Mesothelial cell of epicardium (in vitro differentiated cells): ENCODE results near the gene FIG4. TPM values are rescaled to one million over a fixed set of nuclear protein-coding genes. Genes with fewer than 3 reads are reported as not detected.
"Not testable (repeated sequence)": the region's sequence is repeated elsewhere in the genome, so short reads cannot be mapped to it uniquely, and the experiment has no call there.

Experiments
- DNase-seq, 2 experiments: peaks; one replicate each; pipeline ENCODE4 v3.0.0; 2021; ENCODE audit warnings: low spot score in 2 of 2; ENCODE audit not compliant: unreplicated experiment in 2 of 2
- H3K27ac Mint-ChIP-seq: 2 replicates; pipeline ENCODE4 v1.8.0; 2021; ENCODE audit warnings: mixed read lengths
- H3K27me3 Mint-ChIP-seq: 2 replicates; pipeline ENCODE4 v1.8.0; 2021; ENCODE audit warnings: low read depth, mixed read lengths
- H3K36me3 Mint-ChIP-seq: 2 replicates; pipeline ENCODE4 v1.8.0; 2021; ENCODE audit warnings: mixed read lengths
- H3K4me1 Mint-ChIP-seq: 2 replicates; pipeline ENCODE4 v1.8.0; 2021; ENCODE audit warnings: mixed read lengths
- H3K4me3 Mint-ChIP-seq: 2 replicates; pipeline ENCODE4 v1.8.0; 2021; ENCODE audit warnings: mild to moderate bottlenecking, moderate library complexity, mixed read lengths
- H3K9me3 Mint-ChIP-seq: 2 replicates; pipeline ENCODE4 v1.8.0; 2021; ENCODE audit warnings: mixed read lengths
- total RNA-seq: library from RNA; stranded (reverse); gene quantifications from 3 replicates; pipeline ENCODE4 v1.2.1, GENCODE V29; 2021
- TF ChIP-seq, protein P1 (sequence below): fragments of 200-600 bp; sonication (generic); IDR thresholded peaks from one replicate; pipeline ENCODE4 v1.5.0; 2021; ENCODE audit warnings: antibody characterized with exemption; ENCODE audit not compliant: unreplicated experiment

The FIG4 gene
- total RNA-seq, 1 donor from 2014 or later: 28.3 TPM

DNA sequence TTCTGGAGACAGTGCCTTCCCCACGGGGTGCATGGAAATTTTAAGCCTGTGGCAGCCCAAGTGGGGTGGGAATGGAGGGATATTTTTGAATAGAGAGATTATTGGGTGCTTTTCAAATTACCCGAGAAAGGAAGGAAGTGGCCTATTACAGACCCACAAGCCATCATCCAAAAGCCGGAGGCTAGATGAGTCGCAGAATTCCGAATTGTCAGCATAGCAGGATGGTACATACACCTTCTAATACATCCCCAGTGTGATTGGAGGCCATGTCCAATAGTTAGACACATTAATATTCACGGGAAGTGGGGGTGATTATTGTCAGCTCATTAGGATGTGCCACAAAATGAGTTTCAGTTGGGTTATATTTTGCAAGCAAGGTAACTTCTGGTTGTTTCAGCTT lies 133.0 kb downstream of the FIG4 start:
- TF ChIP-seq, protein P1, sequence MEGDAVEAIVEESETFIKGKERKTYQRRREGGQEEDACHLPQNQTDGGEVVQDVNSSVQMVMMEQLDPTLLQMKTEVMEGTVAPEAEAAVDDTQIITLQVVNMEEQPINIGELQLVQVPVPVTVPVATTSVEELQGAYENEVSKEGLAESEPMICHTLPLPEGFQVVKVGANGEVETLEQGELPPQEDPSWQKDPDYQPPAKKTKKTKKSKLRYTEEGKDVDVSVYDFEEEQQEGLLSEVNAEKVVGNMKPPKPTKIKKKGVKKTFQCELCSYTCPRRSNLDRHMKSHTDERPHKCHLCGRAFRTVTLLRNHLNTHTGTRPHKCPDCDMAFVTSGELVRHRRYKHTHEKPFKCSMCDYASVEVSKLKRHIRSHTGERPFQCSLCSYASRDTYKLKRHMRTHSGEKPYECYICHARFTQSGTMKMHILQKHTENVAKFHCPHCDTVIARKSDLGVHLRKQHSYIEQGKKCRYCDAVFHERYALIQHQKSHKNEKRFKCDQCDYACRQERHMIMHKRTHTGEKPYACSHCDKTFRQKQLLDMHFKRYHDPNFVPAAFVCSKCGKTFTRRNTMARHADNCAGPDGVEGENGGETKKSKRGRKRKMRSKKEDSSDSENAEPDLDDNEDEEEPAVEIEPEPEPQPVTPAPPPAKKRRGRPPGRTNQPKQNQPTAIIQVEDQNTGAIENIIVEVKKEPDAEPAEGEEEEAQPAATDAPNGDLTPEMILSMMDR: no peak
- no peaks in the 10 kb centered on the region for H3K4me1 Mint-ChIP-seq
- H3K27ac Mint-ChIP-seq: no peak overlapping the region
- no peak for DNase-seq
- peaks cover 23% of the 10 kb centered on the region for H3K36me3 Mint-ChIP-seq
- no peaks in the 10 kb centered on the region for H3K27me3 Mint-ChIP-seq
- H3K9me3 Mint-ChIP-seq: no peaks in the 10 kb centered on the region
- H3K4me3 Mint-ChIP-seq: no peak overlapping the region

GRCh38 chr6:109826551-109826950 lies 135.5 kb downstream of the FIG4 start:
- TF ChIP-seq, protein P1: no peak
- Mint-ChIP-seq H3K27ac (no peak overlapping the region), H3K9me3 (peaks cover 18% of the 10 kb centered on the region), H3K36me3 (peaks cover 42% of the 10 kb centered on the region), H3K4me1 (no peaks in the 10 kb centered on the region), H3K4me3 (no peak overlapping the region), H3K27me3 (no peaks in the 10 kb centered on the region)
- DNase-seq: no peak

- not testable (repeated sequence) for H3K4me3 Mint-ChIP-seq, H3K27ac Mint-ChIP-seq, H3K4me1 Mint-ChIP-seq, H3K27me3 Mint-ChIP-seq, DNase-seq
- peaks cover 18% of the 10 kb centered on the region for H3K9me3 Mint-ChIP-seq
- peaks cover 41% of the 10 kb centered on the region for H3K36me3 Mint-ChIP-seq
Observed at GRCh38 chr6:109831352-109831751, 140.3 kb downstream of the FIG4 start.

DNA sequence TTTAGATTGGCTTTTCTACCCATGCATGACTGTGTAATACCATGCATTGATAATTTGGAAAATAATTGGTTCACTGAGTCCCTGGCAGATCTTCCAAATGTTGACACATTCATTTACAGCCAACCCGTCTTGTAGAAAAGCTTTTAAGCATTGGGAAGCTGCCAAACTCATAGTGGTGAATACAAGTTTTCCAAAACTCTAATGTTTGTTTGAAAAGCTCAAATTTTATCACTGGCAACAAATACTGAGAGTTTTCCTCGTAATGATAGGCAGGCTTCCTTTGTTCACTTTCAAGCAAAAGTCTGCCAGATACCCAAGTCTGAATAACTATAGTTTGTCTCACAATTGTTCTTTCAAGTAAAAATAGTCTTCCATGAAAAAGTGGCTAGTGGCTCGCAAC lies 143.0 kb downstream of the FIG4 start:
- TF ChIP-seq, protein P1: no peak
- Mint-ChIP-seq H3K27me3 (no peaks in the 10 kb centered on the region), H3K36me3 (peaks cover 28% of the 10 kb centered on the region), H3K27ac (no peak overlapping the region), H3K4me3 (no peak overlapping the region), H3K9me3 (peaks cover 18% of the 10 kb centered on the region), H3K4me1 (peaks cover 6% of the 10 kb centered on the region)
- no peak for DNase-seq

- peaks cover 21% of the 10 kb centered on the region for H3K36me3 Mint-ChIP-seq
- no peaks in the 10 kb centered on the region for H3K27me3 Mint-ChIP-seq
- H3K9me3 Mint-ChIP-seq: peaks cover 13% of the 10 kb centered on the region
- no peak overlapping the region for H3K4me3 Mint-ChIP-seq
- TF ChIP-seq, protein P1: no peak
- H3K4me1 Mint-ChIP-seq: peaks cover 6% of the 10 kb centered on the region
- DNase-seq: no peak
- no peak overlapping the region for H3K27ac Mint-ChIP-seq
Observed at GRCh38 chr6:109834595-109835437, 143.7 kb downstream of the FIG4 start.

- Mint-ChIP-seq H3K36me3 (no peaks in the 10 kb centered on the region), H3K27ac (no peak overlapping the region), H3K27me3 (no peaks in the 10 kb centered on the region), H3K9me3 (no peaks in the 10 kb centered on the region), H3K4me1 (no peaks in the 10 kb centered on the region), H3K4me3 (no peak overlapping the region)
- DNase-seq: no peak
- TF ChIP-seq, protein P1: no peak
Observed at GRCh38 chr6:109840034-109840433, 148.9 kb downstream of the FIG4 start.
